SH-SY5Y (cell line): Measurements from ENCODE around the gene SLC25A22.

Experiments used
- GATA2 ChIP-seq: IDR thresholded peaks from 2 replicates; pipeline ENCODE4 v1.6.1; 2011; ENCODE audit warnings: mild to moderate bottlenecking, low read depth, low read length
- GATA3 ChIP-seq: IDR thresholded peaks from 2 replicates; pipeline ENCODE4 v1.6.1; 2011; ENCODE audit warnings: low read depth, mild to moderate bottlenecking, low read length, moderate library complexity

- TF ChIP-seq GATA2 (no peak), GATA3 (no peak)
Observed at GRCh38 chr11:770642-771616, 27.2 kb downstream of the SLC25A22 start.
